ENCODE data around the gene DDX47.

DNA sequence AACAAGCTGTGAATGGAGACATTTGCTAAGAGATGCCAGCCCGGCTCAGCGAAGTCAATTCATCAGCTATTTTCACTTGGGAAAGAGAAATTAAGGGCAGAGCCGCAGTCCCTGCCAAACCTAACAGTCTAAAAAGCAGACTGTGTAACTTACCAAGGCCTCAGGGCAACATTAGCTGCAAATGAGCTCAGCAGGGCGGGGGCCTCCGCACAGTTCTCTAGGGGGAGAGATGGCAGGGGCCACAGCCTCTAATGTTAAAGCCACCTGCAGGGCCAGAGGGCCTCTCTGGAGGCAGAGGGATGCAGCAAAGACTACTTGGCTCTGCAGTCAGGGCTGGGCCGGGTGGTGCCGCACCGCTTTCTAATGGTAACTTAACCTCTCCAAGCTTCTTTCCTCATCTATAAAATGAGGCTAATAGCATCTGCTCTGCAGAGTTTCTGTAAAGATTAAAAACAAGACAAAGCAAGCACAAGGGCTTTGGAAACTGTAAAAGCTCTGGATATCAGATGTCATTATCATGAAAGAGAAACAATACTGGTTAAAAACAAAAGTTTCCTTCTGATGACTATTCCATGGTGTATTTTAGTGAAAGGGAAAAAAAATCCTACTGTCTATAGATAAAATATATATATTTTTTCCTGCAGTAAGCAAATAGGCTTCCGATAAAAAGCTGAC lies 64.8 kb downstream of the DDX47 start:
- no peak for TF ChIP-seq CTCF (IDR thresholded peaks at IDR 0.05)
- TF ChIP-seq POLR2A (IDR thresholded peaks at IDR 0.05), result no peak
